PC-3 (cell line): ENCODE results near the gene SRGN. TPM values are rescaled to one million over a fixed set of nuclear protein-coding genes. Genes with fewer than 3 reads are reported as not detected.

Source experiments
- ATAC-seq: fragments of 200-7000 bp; cut with Tn5 transposase; 2 replicates; pipeline ENCODE4 v1.9.1; 2020; ENCODE audit warnings: mild to moderate bottlenecking, moderate library complexity
- BruUV-seq: library from RNA; stranded (reverse); fragments of 400-500 nt; replicated peaks from 2 replicates; lab custom pipeline; 2021; lab: Mats Ljungman, UMichigan
- CTCF ChIA-PET: fragments of 300-600 bp; sonication (Branson Sonifier 250); formaldehyde crosslinking; loops from one replicate; lab custom pipeline; 2022; ENCODE audit warnings: antibody characterized with exemption; lab: Charles Lee
- POLR2A ChIA-PET: fragments of 300-600 bp; sonication (Branson Sonifier 250); formaldehyde crosslinking; loops from one replicate; lab custom pipeline; 2022; ENCODE audit warnings: antibody characterized with exemption; ENCODE audit not compliant: unreplicated experiment; lab: Charles Lee
- DNase-seq: peaks from one replicate; pipeline ENCODE4 v3.0.0-alpha.2; 2015
- H2AFZ ChIP-seq: fragments of 300-600 bp; sonication (generic); 2 replicates; pipeline ENCODE4 v1.6.0; 2016; ENCODE audit warnings: antibody characterized with exemption, low read length
- H3F3A ChIP-seq: fragments of 300-600 bp; sonication (generic); one replicate; pipeline ENCODE4 v1.6.0; 2017; ENCODE audit warnings: antibody characterized with exemption, low read length, control low read depth, mild to moderate bottlenecking; ENCODE audit not compliant: unreplicated experiment
- H3K27ac ChIP-seq: fragments of 300-600 bp; sonication (generic); 2 replicates; pipeline ENCODE4 v1.5.1; 2016; ENCODE audit warnings: mild to moderate bottlenecking, low read length
- H3K27me3 ChIP-seq: fragments of 300-600 bp; sonication (generic); 2 replicates; pipeline ENCODE4 v1.6.1; 2016; ENCODE audit warnings: low read length, mixed read lengths
- H3K36me3 ChIP-seq: fragments of 300-600 bp; sonication (generic); 2 replicates; pipeline ENCODE4 v1.6.1; 2016; ENCODE audit warnings: low read depth, mixed run types, low read length, mixed read lengths
- H3K4me1 ChIP-seq: fragments of 300-600 bp; sonication (generic); 2 replicates; pipeline ENCODE4 v1.5.1; 2016; ENCODE audit warnings: low read length; ENCODE audit not compliant: insufficient read depth
- H3K4me2 ChIP-seq: fragments of 300-600 bp; sonication (generic); 2 replicates; pipeline ENCODE4 v1.6.0; 2016; ENCODE audit warnings: low read length
- H3K4me3 ChIP-seq: fragments of 300-600 bp; sonication (generic); 2 replicates; pipeline ENCODE4 v1.5.1; 2016; ENCODE audit warnings: mild to moderate bottlenecking, low read length, mixed read lengths
- H3K79me2 ChIP-seq: fragments of 300-600 bp; sonication (generic); 2 replicates; pipeline ENCODE4 v1.6.1; 2017; ENCODE audit warnings: low read length, mixed read lengths
- H3K9ac ChIP-seq: fragments of 300-600 bp; sonication (generic); 2 replicates; pipeline ENCODE4 v1.6.0; 2016; ENCODE audit warnings: mild to moderate bottlenecking, low read length
- H3K9me2 ChIP-seq: fragments of 300-600 bp; sonication (generic); replicated peaks from 2 replicates; pipeline ENCODE4 v1.6.1; 2016; ENCODE audit warnings: mixed run types, low read length, mixed read lengths
- H3K9me3 ChIP-seq: fragments of 300-600 bp; sonication (generic); 2 replicates; pipeline ENCODE4 v1.6.1; 2016; ENCODE audit warnings: low read length, mixed read lengths
- H4K20me1 ChIP-seq: fragments of 300-600 bp; sonication (generic); 2 replicates; pipeline ENCODE4 v1.6.1; 2016; ENCODE audit warnings: low read length, mixed read lengths
- EZH2 ChIP-seq: fragments of 300-600 bp; sonication (generic); IDR thresholded peaks from one replicate; pipeline ENCODE4 v1.6.1; 2017; ENCODE audit warnings: antibody characterized with exemption, mild to moderate bottlenecking, low read length; ENCODE audit not compliant: unreplicated experiment
- EZH2phosphoT487 ChIP-seq: fragments of 300-600 bp; sonication (generic); IDR thresholded peaks from 2 replicates; pipeline ENCODE4 v1.6.1; 2018; ENCODE audit warnings: mild to moderate bottlenecking, antibody characterized with exemption, low read length, borderline replicate concordance
- intact Hi-C: fragments of 100-400 bp; cut with micrococcal nuclease; formaldehyde crosslinking; loops from 2 replicates; pipeline ENCODE4 v1.9.0; 2023
- total RNA-seq: library from RNA; depleted of rRNA; stranded (reverse); fragments of >200 nt; gene quantifications from 2 replicates; pipeline ENCODE4 v1.2.3, GENCODE V29; 2014
- TF ChIP-seq, protein P1 (sequence below): fragments of 300-600 bp; sonication (generic); conservative IDR thresholded peaks from 2 replicates; pipeline ENCODE4 v1.5.1; 2017; ENCODE audit warnings: antibody characterized with exemption, low read depth, mild to moderate bottlenecking, low read length

The SRGN gene
- total RNA-seq, 1 experiment from 2014 or later = 422 TPM

DNA sequence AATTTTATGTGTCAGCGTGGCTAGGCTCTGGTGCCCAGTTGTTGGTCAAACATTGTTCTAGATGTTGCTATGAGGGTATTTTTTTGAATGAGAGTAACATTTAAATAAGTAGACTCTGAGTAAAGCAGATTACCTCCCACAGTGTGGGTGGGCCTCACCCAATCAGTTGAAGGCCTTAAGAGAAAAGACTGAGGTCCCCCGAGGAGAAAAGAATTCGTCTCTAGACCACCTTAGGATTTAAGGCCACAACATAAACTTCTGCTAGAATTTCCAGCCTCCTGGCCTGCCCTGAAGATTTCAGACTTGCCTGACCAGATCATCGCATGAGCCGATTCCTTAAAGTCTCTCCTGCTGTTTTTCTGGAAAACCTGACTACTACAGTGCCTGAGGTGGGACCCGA is 45.1 kb upstream of the SRGN start:
- Histone ChIP-seq H3K27ac (no peak overlapping the region), H3K27me3 (no peaks in the 10 kb centered on the region), H3K9me3 (no peaks in the 10 kb centered on the region), H3K4me3 (no peak overlapping the region), H4K20me1 (no peaks in the 10 kb centered on the region), H2AFZ (no peak overlapping the region), H3K36me3 (no peaks in the 10 kb centered on the region), H3K4me1 (peaks cover 10% of the 10 kb centered on the region; the same call in 1 of the 2 replicates), H3K79me2 (no peaks in the 10 kb centered on the region), H3K4me2 (no peak overlapping the region), H3F3A (no peaks in the 10 kb centered on the region), H3K9ac (no peak overlapping the region), H3K9me2 (no peaks in the 10 kb centered on the region)
- ATAC-seq = no peak
- ChIA-PET CTCF (no interaction called here), POLR2A (no interaction called here)
- no peak for DNase-seq
- TF ChIP-seq EZH2 = no peak
- TF ChIP-seq, protein P1, sequence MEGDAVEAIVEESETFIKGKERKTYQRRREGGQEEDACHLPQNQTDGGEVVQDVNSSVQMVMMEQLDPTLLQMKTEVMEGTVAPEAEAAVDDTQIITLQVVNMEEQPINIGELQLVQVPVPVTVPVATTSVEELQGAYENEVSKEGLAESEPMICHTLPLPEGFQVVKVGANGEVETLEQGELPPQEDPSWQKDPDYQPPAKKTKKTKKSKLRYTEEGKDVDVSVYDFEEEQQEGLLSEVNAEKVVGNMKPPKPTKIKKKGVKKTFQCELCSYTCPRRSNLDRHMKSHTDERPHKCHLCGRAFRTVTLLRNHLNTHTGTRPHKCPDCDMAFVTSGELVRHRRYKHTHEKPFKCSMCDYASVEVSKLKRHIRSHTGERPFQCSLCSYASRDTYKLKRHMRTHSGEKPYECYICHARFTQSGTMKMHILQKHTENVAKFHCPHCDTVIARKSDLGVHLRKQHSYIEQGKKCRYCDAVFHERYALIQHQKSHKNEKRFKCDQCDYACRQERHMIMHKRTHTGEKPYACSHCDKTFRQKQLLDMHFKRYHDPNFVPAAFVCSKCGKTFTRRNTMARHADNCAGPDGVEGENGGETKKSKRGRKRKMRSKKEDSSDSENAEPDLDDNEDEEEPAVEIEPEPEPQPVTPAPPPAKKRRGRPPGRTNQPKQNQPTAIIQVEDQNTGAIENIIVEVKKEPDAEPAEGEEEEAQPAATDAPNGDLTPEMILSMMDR = no peak
- no peak for TF ChIP-seq EZH2phosphoT487
- no TSS peak for BruUV-seq
- intact Hi-C loops = no loop called here

DNA sequence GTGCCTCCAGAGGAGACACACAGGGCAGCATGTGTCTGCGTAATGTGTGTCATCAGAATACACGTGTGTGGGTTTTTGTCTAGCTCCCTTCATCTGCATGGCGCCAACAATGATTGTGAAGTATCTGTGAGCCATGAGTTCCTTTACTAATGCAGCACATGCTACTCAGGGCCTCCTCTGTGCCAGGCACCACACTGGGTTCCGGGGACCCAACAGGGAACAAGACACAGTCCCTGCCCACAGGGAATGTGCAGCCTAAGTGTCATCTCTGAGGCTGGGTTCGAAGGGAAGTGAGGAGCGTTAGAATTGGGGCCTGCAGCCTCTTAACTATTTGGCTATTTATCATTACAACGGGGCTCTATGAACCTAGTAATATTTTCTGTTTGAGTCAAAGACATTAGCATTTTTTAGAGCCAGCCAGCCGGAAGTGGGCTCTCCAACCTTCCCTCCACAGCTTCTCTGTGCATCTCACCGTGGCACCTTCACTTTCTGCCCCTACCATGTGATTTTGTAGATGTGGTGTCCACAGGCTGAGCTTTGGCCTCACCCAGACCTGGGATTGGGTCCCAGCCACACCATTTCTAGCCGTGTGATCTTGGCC is 43.9 kb upstream of the SRGN start:
- Histone ChIP-seq H3F3A (no peaks in the 10 kb centered on the region), H3K4me2 (no peak overlapping the region), H3K9me2 (no peaks in the 10 kb centered on the region), H3K4me1 (peaks cover 10% of the 10 kb centered on the region; the same call in 1 of the 2 replicates), H2AFZ (no peak overlapping the region), H4K20me1 (no peaks in the 10 kb centered on the region), H3K9ac (no peak overlapping the region), H3K9me3 (no peaks in the 10 kb centered on the region), H3K79me2 (no peaks in the 10 kb centered on the region), H3K36me3 (no peaks in the 10 kb centered on the region), H3K27ac (no peak overlapping the region), H3K27me3 (no peaks in the 10 kb centered on the region), H3K4me3 (no peak overlapping the region)
- TF ChIP-seq, protein P1 = no peak
- TF ChIP-seq EZH2phosphoT487 = no peak
- no peak for TF ChIP-seq EZH2
- intact Hi-C loops = no loop called here
- no TSS peak for BruUV-seq
- POLR2A ChIA-PET = no interaction called here
- CTCF ChIA-PET = no interaction called here
- ATAC-seq (no peak), DNase-seq (no peak)

DNA sequence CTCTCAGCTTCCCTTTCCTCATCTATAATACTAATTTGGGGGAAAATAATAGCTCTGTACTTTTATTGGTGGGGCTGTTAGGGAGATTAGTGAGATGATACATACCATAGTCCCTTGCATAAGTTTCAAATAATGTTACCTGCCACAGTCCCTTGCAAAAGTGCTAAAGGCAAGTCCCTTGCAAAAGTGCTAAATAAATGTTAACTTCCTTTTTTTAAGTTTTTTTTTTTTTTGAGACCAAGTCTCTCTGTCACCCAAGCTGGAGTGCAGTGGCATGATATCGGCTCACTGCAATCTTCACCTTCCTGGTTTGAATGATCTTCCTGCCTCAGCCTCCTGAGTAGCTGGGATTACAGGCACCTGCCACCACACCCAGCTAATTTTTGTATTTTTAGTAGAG is 43.4 kb upstream of the SRGN start:
- ATAC-seq = no peak
- no peak for DNase-seq
- ChIA-PET POLR2A (no interaction called here), CTCF (no interaction called here)
- Histone ChIP-seq H3K27me3 (no peaks in the 10 kb centered on the region), H3K9ac (no peak overlapping the region), H3K79me2 (no peaks in the 10 kb centered on the region), H3K9me3 (no peaks in the 10 kb centered on the region), H3K4me3 (no peak overlapping the region), H3K36me3 (no peaks in the 10 kb centered on the region), H3K4me1 (peaks cover 10% of the 10 kb centered on the region; the same call in 1 of the 2 replicates), H4K20me1 (no peaks in the 10 kb centered on the region), H3K4me2 (no peak overlapping the region), H2AFZ (no peak overlapping the region), H3K9me2 (no peaks in the 10 kb centered on the region), H3F3A (no peaks in the 10 kb centered on the region), H3K27ac (no peak overlapping the region)
- no TSS peak for BruUV-seq
- intact Hi-C loops = no loop called here
- TF ChIP-seq EZH2phosphoT487 = no peak
- no peak for TF ChIP-seq EZH2
- TF ChIP-seq, protein P1 = no peak
